Bronchial epithelial cell (primary cell): ENCODE measurements around the gene ZIC4. TPM values are rescaled to one million over a fixed set of nuclear protein-coding genes. Genes with fewer than 3 reads are reported as not detected.

ENCODE experiments used
- DNase-seq: peaks from one replicate; pipeline ENCODE4 v3.0.0-alpha.2; 2010; ENCODE audit warnings: low read depth
- FAIRE-seq: peaks from 2 replicates; lab custom pipeline; 2011; peaks lifted over from hg19 to GRCh38; lab: Jason Lieb, UNC
- H3K27me3 ChIP-seq: 2 replicates; pipeline ENCODE4 v1.5.1; 2011; ENCODE audit warnings: low read length; ENCODE audit not compliant: control insufficient read depth, insufficient read depth
- H3K36me3 ChIP-seq: 2 replicates; pipeline ENCODE4 v1.5.1; 2011; ENCODE audit warnings: low read length; ENCODE audit not compliant: control insufficient read depth, insufficient read depth
- H3K4me3 ChIP-seq: 2 replicates; pipeline ENCODE4 v1.5.1; 2011; ENCODE audit warnings: mild to moderate bottlenecking, low read depth, low read length, control low read depth
- total RNA-seq: library from RNA; depleted of rRNA; stranded (reverse); fragments of >200 nt; gene quantifications from 2 replicates; pipeline ENCODE4 v1.2.1, GENCODE V29; 2014
- TF ChIP-seq, protein P1 (sequence below): IDR thresholded peaks from 2 replicates; pipeline ENCODE4 v1.5.1; 2011; ENCODE audit warnings: mild to moderate bottlenecking, moderate library complexity, low read length, control low read depth, inconsistent platforms; ENCODE audit not compliant: insufficient read depth, severe bottlenecking

Gene ZIC4
- total RNA-seq, 1 donor from 2014 or later, result not detected

DNA sequence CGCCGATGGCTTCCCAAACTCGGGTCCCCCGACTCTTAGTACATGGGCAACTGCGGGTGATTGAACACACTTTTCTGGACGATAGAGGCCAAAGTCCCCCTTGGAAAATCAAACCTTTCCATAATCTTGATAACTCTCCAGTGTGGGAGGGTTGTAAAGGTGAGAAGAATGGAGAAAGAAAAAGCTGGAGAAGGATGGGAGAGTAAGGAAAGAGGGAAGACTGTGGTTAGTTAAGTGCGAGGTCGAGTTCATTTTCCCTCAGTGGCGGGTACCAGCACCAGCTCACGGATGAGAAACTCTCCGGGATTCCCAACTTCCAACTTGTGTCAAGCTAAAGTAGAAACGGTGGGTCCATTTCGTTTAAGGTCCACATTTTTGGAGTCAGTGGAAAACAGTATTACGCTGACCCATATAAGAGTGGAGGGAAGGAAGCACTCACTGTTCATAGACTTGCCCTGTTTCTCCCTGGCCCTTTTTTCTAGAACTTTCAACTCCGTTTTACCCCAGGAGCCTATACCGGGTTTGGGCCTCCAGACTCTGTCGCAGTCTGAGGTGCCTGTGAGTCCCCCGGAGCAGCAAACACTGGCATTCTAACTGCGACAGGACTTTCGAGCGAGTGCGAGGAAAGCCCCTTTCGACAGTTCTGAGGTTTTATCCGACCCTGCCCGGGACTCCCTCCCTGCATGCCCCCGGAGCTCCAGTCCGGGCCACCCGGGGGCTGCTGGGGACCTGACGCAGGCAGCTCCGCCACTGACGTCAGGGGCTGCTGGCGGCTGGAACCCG, 17.6 kb upstream of the ZIC4 start:
- TF ChIP-seq, protein P1, sequence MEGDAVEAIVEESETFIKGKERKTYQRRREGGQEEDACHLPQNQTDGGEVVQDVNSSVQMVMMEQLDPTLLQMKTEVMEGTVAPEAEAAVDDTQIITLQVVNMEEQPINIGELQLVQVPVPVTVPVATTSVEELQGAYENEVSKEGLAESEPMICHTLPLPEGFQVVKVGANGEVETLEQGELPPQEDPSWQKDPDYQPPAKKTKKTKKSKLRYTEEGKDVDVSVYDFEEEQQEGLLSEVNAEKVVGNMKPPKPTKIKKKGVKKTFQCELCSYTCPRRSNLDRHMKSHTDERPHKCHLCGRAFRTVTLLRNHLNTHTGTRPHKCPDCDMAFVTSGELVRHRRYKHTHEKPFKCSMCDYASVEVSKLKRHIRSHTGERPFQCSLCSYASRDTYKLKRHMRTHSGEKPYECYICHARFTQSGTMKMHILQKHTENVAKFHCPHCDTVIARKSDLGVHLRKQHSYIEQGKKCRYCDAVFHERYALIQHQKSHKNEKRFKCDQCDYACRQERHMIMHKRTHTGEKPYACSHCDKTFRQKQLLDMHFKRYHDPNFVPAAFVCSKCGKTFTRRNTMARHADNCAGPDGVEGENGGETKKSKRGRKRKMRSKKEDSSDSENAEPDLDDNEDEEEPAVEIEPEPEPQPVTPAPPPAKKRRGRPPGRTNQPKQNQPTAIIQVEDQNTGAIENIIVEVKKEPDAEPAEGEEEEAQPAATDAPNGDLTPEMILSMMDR, result no peak
- DNase-seq (no peak), FAIRE-seq (no peak)
- Histone ChIP-seq H3K27me3 (peaks cover 52% of the 10 kb centered on the region), H3K36me3 (no peaks in the 10 kb centered on the region), H3K4me3 (no peak overlapping the region)

DNA sequence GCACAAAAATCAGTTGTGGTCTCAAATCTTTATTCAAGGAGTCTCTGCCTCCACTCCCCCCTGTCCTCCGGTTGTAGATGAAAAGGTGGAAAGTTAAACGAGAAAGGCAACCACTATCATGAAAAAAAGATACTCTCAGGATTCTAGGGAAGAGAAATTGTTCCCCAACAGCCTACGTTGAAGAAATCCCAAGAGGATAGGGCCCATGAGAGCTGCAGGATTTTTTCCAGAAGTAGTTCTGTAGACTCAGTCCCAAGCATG, 17.1 kb upstream of the ZIC4 start:
- no peak overlapping the region for H3K4me3 ChIP-seq
- TF ChIP-seq, protein P1, result no peak
- no peak for DNase-seq
- no peaks in the 10 kb centered on the region for H3K36me3 ChIP-seq
- FAIRE-seq, result no peak
- H3K27me3 ChIP-seq, result peaks cover 54% of the 10 kb centered on the region

GRCh38 chr3:147422601-147423536, 16.5 kb upstream of the ZIC4 start:
- no peaks in the 10 kb centered on the region for H3K36me3 ChIP-seq
- H3K27me3 ChIP-seq, result peaks cover 54% of the 10 kb centered on the region
- DNase-seq, result no peak
- no peak for FAIRE-seq
- no peak overlapping the region for H3K4me3 ChIP-seq
- TF ChIP-seq, protein P1, result no peak

GRCh38 chr3:147422196-147422595, 15.9 kb upstream of the ZIC4 start:
- no peak for FAIRE-seq
- peaks cover 56% of the 10 kb centered on the region for H3K27me3 ChIP-seq
- H3K4me3 ChIP-seq, result no peak overlapping the region

DNA sequence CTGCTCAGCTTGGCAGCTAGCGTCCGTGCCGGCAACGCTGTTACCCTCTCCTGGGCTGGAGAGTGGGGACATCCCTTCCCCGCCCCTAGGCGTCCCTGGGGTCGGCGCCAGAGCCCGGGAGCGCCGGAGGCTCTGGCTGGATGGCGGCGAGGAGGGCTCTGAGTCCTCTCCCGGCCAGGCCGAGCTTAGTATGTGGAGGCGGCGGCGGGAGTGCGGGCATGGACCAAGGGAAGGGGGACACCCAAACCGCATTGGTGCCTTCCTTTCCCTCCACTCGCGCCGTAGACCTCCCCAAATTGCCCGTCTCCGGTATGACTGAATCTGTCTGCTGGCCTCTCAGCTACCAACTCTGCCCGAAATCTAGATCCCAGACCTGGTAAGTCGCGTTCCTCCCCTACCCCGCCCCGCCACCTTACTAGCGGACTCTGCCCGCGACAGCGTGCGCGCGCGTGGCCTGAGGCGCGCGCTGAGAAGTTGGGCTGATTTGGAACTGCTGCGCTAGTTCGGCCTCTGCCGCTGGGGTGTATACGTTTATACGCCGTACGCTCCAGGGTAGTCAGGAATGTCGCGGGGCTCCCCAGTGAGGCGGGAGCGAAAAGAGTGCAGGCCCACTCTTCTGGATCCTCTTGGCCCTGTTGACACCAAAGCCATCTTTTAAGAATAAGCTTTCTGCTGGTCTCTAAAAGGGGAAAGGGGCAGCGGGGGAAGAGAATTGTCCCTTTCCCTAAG, 15.0 kb upstream of the ZIC4 start:
- Histone ChIP-seq H3K4me3 (no peak overlapping the region), H3K36me3 (no peaks in the 10 kb centered on the region), H3K27me3 (peaks cover 56% of the 10 kb centered on the region)
- no peak for DNase-seq
- no peak for FAIRE-seq
- TF ChIP-seq, protein P1, result no peak

More at GRCh38 chr3:147422196-147422595, 15.9 kb upstream of the ZIC4 start:
- DNase-seq, result no peak
- no peaks in the 10 kb centered on the region for H3K36me3 ChIP-seq
- TF ChIP-seq, protein P1, result no peak
